Mucosa of gallbladder (tissue), 1 donor: Measurements from ENCODE around the gene PRR29. TPM values are rescaled to one million over a fixed set of nuclear protein-coding genes. Genes with fewer than 3 reads are reported as not detected.

Source experiments
- DNase-seq: peaks from one replicate; pipeline ENCODE4 v3.0.0-alpha.2; 2020; ENCODE audit warnings: low spot score
- total RNA-seq: library from RNA; stranded (reverse); gene quantifications from one replicate; pipeline ENCODE4 v1.2.1, GENCODE V29; 2021
- donor health status: DM: no; HTN: no; CAD: no.

Gene PRR29
- total RNA-seq, result 0.26 TPM

GRCh38 chr17:63998050-63998720, at the start of gene PRR29:
Gene PRR29, plus strand, starts transcription at chr17:63998351. Its CDS starts 14 bp downstream, at chr17:63998365.
- peak; percentile 59 for DNase-seq

GRCh38 chr17:63948521-63948920, 49.6 kb upstream of the PRR29 start:
- DNase-seq, result no peak

GRCh38 chr17:63949576-63950250, 48.4 kb upstream of the PRR29 start:
- no peak for DNase-seq

DNA sequence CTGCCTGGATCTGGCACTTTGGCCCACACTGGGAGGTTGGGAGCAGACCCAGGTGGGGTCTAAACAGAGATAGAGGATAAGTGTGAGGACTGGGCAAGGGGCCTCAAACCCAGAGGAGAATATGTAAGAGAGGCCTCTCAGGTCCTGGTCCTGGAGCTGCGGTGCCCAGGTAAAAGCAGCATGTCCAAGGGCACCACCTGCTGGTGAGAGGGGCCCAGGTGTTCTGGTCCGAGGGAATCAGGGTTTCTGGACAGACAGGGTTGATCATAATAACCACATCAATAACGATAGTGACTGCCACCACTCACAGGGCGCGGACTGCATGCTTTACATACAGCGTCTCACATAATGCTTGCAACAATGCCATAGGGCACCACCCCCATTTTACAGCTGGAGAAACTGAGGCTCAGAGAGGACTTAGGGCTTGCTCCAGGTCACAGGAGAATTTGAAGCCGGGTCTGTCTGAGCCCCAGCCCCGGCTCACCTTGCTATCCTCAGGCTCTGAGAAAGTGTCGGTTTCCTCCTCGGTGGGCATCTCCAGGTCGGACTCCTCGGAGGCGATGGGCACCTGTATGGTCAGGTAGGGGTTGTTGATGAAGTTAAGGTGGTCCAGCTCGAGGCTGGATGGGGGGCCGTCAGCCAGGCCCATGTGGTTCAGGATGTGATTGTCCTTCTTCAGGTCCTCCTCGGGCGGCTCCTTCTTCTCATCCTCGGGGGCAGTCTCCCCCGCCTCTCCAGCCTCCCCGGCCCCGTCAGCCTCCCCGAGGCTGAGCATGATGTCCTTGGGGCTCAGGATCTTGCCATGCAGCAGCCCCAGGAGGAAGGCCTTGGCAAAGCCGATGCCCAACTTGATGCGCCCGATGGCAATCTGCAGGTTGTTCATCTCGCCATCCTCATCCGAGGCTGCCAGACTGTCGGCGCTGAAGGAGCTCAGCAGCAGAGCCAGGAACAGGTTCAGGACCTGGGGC, 46.9 kb upstream of the PRR29 start:
- peak; percentile 47 for DNase-seq

DNA sequence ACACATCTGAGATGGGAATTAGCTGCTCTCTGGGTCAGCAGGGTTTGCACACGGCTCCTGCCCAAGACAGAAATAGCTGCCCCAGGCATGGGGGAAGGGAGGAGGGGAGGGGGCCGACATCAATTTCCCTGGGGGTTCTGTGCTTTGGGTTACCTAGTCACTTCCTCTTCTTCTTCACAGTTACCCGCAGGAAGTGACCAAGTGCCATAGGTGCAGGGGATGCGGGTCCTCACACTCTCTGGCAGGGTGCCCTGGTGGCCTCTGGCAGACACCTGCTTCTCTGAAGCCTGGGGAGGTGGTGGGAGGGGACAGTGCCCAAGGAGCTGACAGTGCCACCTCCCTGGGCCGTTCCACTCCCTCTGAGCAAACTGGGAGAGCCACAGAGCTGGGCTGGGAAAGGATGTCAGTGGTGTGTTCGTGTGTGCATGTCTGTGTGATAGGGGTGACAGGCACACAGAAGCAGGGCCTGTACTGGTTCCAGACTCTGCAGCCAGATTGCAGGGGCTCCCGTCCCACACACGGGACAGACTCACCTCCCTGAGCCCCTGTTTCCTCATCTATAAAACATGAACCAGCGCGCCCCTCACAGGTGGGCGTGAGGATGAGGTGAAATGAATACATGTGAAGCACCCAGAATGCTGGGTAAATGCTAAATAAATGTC, 43.6 kb upstream of the PRR29 start:
- DNase-seq, result no peak

DNA sequence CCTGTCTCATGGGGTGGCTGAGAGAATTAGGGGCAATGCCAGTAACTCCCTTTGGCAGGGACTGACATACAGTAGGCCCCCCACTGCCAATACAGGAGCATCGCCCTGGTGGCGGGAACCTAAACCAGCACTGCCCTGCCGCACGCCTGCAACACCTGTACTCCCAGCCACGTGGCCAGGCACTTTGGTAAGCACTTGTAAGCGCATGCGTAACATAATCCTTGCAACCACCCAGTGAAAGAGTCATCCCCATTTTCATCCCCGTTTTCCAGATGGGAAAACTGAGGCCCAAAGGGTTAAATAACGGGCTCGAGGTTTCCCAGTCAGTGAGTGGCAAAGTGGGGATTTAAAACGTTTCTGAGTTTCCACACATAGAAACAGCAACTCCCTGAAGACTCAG, 42.9 kb upstream of the PRR29 start:
- no peak for DNase-seq

- no peak for DNase-seq
These were observed 42.4 kb upstream of the PRR29 start for GRCh38 chr17:63955791-63956190.

GRCh38 chr17:63956296-63956920, 41.7 kb upstream of the PRR29 start:
- no peak for DNase-seq

GRCh38 chr17:63960006-63960405, 38.1 kb upstream of the PRR29 start:
- no peak for DNase-seq

DNA sequence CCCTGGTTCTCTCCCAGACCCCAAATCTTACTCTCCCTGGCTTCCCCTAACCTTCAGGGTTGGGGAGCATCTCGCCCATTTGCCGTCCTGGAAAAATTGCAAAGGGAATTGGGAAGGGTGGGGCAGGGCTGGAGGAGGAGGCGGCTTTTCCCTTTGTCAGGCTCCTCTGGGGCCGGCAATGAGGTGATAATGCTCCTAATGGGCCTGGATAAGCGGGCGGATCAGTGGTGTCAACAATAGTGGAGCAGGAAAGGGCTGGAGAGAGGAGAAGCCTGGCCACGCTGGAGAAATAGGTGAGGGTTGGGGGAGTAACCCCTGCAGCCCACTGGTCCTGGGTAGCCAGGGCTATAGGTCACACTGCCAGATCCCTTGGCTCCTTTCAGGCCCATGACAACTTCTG, 37.7 kb upstream of the PRR29 start:
- DNase-seq, result no peak

DNA sequence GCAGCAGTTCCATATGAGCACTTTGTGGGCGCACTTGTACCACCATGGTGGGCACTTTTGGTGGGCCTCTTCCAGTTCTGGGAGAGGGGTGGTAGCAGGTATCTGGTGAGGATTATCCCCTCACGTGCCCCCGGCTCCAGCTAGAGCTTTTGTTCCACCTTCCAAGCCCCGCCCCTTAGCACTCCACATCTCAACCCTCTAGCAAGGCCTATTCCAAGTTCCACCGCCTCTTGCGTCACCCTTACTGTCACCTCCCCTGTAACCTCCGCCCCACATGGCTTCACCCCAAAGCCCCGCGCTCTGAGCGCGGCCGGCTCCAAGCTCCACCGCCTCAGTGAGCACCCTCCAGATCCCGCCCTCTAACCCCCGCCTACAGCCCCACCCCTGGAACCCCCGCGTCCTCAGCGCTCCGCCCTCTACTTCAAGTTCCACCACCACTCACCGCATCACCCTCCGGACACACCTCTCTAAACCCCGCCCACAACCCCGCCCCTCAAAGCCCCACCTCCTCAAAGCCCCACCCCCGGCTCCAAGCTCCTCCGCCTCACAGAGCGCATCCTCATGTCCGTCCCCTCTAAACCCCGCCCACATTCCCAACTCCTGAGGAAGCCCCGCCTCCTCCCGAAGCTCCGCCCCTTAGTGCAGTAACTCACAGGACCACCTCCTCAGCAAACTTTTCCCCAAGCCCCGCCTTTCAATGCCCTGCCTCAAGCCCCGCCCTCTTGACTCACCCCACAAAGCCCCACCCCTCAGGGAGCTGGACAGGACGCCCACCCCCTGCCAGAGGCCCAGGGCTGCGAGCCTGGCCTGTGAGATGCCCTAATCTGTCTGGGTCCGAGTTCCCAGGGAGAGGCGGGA, 36.6 kb upstream of the PRR29 start:
- peak; percentile 40 for DNase-seq

GRCh38 chr17:63962298-63962744, 35.8 kb upstream of the PRR29 start:
- DNase-seq, result no peak

DNA sequence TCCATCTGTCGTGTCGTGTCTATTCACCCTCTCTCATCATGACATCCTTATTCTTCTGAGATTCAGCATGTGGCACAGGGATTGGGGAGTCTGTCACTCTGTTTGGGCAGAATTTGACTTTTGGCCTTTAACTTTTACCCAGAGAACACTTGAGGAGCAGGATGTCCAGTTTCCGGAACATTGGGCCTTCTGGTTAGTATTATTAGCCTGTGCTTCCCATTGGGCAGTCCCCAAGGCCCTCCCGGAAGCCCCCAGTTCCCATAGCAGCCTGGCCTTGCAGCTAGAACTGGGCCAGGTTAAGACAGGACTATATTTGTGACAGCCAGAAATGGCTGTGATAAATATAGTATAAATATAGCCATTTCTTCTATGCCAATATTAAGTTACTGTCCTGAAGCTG, 35.0 kb upstream of the PRR29 start:
- no peak for DNase-seq

DNA sequence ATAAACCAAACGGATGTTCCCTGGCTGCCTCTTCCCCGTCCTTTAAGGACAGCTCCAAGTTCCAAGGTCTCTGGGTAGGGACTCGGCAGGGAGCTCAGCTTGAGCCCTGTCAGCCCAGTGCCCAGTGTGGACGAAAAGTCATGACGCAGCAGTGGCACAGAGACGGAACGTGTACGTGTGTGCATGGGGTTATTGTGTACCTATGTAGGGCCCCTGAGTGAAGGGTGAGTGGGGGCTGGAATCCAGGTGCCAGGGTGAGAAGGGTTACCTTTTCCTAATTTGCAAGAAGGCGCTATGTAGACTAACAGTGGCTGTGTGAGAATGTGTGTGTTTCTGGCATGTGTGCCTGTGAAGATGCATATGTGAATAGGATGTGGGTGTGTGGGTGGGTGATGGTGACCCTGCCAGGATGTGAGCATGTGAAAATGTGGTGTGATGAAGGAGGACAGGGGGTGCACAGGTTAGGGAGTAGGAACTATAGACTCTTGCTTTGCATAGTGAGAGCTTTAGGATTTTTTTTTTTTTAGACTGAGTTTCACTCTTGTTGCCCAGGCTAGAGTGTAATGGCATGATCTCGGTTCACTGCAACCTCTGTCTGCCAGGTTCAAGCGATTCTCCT, 31.4 kb upstream of the PRR29 start:
- DNase-seq, result no peak

DNA sequence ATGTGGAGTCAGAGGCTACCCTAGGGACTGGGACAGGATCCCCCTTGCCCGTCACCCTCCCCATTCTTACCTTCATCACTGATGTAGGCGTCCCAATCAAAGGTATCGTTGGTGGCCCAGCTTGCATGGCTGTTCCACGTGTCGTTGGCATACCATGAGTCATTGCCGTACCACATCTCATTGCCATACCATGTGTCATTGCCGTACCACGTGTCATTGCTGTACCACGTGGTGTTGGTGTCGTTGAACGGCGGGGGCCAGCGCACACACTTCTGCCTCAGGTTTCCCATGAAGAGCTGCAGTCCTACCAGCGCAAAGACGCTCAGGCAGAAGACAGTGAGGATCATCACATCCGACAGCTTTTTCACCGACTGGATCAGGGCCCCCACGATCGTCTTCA, 30.2 kb upstream of the PRR29 start:
- no peak for DNase-seq

DNA sequence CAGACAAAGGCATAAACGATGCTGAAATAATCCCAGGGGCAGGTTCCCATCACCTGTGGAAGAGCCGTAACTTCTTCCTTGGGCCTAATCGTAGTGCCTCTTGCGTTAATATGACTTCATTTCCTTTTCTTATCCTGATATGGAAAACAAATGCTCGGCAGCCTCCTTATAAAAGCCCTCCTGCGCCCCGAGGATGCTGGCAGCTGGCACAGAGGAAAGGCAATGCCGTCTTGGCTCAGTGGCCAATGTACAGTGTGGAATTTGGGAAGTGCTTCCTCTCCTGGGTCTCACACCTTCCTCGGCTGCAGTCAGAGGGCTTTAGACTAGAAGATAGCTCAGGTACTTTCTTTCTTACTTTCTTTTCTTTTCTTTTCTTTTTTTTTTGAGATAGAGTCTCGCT, 28.9 kb upstream of the PRR29 start:
- DNase-seq, result no peak

DNA sequence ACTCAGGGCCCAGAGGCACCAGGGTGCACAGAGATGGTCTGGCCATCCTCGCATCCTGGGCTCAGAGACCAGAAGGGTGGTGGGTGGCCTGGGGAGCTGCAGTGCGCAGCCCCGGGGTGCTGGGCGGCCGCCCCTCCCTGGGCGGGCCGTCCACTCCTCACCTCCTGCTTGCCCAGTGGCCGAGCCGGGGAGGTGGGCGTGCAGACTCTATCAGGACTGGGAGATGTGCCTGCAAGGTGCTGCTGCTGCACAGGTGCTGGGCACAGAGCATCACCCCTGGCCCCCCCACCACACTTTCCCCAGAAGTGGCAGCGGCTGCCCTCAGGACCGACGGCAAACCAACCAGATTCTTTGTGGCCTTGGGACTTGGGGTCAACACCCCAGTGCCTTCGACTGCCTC, 25.4 kb upstream of the PRR29 start, which contains the start of gene SCN4A:
SCN4A (minus strand) TSS at position 123 of the 400 bp plus-strand sequence; CDS start at position 46, 77 bp downstream.
- no peak for DNase-seq

- no peak for DNase-seq
These were observed 24.9 kb upstream of the PRR29 start for GRCh38 chr17:63973247-63973646.

GRCh38 chr17:63973930-63974593, 24.1 kb upstream of the PRR29 start:
- DNase-seq, result no peak
